HG02884 (cell line): ENCODE measurements around the gene CDON.
"Not testable (repeated sequence)": the region's sequence is repeated elsewhere in the genome, so short reads cannot be mapped to it uniquely, and the experiment has no call there.

Experiments used
- ATAC-seq: cut with Tn5 transposase; IDR thresholded peaks from one replicate; pipeline ENCODE4 v1.9.1; 2021; ENCODE audit warnings: mild to moderate bottlenecking, moderate library complexity; ENCODE audit not compliant: unreplicated experiment

Gene CDON

GRCh38 chr11:126046570-126047195 is 16.0 kb downstream of the CDON start:
- ATAC-seq: no peak

GRCh38 chr11:126039485-126040271 is 23.0 kb downstream of the CDON start:
- no peak for ATAC-seq

GRCh38 chr11:126035718-126036117 is 26.9 kb downstream of the CDON start:
- no peak for ATAC-seq

GRCh38 chr11:126034933-126035425 is 27.7 kb downstream of the CDON start:
- ATAC-seq: no peak

- no peak for ATAC-seq
These were observed 28.4 kb downstream of the CDON start for GRCh38 chr11:126034039-126034932.

DNA sequence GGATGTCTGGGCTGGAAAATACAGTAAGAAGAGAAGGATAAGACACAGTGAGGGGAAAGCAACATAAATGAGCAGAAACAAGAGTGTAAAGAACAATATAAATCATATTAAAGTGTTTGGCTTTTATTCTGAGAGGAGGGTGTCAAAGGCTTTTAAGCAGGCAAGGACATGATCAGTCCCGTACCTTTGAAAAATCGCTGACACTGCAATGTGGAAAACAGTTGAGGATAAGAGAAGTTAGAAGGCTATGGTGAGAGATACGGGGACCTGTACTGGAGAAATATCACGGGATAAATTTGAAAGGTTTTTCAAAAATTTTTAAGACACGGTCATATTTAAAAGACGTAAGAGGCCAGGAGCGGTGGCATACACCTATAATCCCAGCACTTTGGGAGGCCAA is 30.3 kb downstream of the CDON start:
- ATAC-seq: no peak

DNA sequence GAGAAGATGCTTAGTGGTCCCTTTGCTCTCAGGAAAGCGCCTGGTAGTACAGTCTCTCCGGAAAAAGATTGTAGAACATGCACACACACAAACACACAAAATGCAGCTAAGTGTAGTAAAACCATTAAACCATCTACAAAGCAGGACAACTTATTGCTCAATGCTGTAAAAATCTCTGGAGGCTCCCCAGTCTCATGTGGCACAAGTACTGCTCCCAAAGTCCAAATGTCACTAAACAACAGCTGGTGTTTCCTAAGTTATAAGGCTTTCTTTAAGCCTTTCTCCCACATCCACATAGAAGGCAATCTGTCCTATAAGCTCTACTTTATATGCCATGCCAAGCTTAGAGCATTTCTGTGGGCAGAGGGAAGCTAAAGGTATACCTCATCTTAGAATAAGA is 32.9 kb downstream of the CDON start:
- no peak for ATAC-seq

DNA sequence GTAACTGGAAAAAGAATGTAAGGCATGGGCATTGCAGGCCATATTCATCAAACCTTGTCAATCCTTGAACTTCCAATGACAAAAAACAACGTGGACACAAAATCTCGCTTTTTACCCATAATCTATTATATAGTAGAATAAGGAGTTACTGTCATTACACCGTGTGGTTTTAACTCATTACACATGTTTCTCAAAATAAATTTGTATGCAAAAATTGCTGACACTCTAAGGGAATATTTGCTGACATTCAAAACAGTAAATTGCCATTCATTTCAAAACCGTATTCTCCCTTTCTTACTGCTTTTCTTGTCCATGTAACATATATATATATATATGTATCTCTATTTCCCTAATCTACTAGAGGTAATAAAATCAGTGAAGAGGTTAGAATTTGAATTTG is 33.4 kb downstream of the CDON start:
- ATAC-seq: no peak

DNA sequence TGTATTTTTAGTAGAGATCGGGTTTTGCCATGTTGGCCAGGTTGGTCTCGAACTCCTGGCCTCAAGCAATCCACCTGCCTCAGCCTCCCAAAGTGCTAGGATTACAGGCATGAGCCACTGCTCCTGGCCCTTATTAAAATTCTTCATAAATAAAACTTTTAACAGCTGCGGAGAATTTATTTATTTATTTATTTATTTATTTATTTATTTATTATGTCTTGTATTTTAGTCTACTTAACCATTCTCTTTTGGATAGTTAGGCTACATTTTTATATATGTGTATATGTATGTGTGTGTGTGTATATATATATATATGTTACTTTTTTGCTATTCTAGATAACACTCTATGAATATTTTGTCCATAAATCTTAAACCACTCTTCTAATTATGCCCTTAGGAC is 34.1 kb downstream of the CDON start:
- not testable (repeated sequence) for ATAC-seq

DNA sequence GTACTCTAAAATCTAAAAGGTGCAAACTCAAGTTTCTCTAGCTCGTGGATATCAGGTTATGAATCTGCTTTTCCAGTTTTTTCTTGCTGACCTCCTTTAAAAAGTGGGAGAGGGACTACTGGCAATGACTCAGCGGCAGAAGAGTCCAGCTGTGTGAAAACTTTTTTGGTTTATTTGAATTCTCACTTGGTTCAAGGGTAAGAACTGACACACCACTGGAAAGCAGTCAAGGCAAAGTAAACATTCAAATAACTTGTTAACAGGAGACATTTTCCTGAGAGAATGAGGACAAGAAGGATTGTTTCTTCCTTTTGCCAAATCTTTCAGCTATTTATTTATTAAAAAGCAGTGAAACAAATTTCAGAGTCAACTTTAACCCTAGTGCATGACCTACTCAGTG is 36.1 kb downstream of the CDON start:
- no peak for ATAC-seq

DNA sequence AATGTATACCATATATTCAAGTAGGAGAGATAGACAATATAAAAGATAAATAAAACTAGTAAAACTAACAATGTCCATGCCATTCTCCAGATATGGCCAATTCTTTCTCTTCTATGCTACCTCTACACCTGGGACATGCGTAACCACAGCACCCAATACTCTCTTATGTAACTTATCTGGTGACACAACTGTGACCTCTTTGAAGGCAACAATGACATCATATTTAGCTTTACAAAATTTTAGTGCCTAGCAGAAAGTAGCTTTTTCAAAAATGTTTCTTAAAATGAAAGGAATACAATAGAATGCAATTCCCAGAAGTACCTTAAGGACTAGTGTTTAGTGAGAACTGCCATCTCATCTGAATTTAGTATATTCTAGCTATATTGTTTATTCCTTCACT is 36.8 kb downstream of the CDON start:
- ATAC-seq: no peak

DNA sequence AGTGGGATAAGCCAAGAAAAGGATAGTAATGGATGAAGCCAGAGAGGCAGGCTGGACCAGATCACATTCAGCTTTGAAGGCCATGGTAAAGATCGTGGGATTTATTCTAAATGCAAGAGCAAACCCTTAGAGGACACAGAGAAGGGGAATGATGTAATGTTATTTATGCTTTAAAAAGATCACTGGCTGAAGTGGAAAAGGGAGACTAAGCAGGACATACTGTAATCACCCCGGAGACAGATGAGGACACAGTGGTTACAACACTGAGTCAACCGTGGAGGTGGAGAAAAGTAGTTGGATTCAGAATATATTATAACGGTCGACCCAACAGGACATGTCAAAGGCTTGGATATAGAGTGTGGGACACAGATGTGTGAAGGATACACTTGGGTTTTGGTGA is 38.5 kb downstream of the CDON start:
- no peak for ATAC-seq

DNA sequence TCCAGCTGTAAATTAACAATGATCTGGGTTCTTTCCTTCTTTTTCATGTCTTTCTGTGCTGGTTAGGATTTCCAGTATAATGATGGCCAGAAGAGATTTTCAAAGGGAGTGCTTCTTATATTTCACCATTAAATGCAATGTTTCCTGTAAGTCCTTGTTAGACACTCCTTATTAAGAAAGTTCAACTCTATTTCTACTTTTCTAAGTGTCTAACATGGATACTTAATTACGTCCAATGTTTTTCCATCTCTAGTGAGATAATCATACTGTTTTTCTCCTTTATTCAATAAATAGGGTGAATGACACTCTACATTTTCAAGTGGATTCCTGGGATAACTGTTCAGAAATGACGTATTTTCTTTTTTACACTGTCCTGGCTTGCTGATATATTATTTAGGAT is 49.8 kb downstream of the CDON start:
- no peak for ATAC-seq

- ATAC-seq: no peak
These were observed 50.9 kb downstream of the CDON start for GRCh38 chr11:126011754-126012153.

DNA sequence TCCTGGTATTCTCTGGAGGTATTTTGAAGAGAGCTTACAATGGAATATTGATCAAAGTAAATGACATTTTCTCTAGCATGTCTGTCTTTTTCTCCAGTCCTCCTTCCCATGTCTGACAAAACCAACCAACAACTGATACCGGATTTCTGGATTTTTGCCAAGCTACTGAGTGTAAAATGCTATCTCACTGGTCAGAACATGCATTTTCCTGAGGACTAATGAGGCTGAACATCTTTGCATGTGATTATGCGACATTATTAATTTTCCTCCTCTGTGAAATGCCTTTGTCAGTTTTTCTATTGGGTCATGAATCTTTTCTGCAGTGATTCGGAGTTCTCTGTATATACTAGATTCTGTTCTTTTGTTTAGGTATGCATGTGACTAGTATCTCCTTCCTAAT is 51.4 kb downstream of the CDON start:
- no peak for ATAC-seq

DNA sequence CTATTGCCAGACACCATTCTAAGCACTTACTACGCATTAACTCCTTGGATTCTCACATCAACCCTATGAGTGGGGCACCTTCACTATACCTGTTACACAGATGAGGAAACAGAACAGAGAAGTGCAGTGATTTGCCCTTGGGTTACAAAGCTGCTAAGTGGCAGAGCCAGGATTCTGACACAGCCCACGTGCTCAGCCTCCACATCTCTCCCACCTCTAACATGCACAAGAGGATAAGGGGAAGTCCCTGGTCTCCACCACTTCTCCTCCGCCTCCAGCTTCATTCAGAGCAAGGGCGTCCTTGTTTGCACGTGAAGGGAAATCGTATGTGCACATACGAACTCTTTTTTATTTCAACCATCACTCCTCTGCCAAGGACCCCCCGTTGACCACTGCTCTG is 53.7 kb downstream of the CDON start:
- no peak for ATAC-seq

- no peak for ATAC-seq
These were observed 55.4 kb downstream of the CDON start for GRCh38 chr11:126007238-126007637.

DNA sequence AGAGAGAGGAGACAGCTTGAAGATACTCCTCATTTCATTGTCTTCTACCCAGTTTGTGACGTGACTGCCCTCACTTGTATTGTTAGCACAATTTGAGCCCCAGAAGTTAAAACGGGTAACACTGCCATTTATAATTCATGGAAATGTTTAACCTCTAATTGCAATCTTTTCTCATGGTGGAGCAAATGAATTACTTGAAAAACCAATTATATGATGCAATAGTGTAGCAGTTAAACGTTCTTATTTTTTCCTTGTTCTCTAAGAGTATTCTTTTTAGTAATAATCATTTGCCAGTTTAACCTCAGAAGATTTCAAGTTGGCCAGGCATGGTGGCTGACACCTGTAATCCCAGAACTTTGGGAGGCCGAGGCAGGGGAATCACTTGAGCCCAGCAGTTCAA is 56.6 kb downstream of the CDON start:
- ATAC-seq: no peak

GRCh38 chr11:126002181-126002580 is 60.5 kb downstream of the CDON start:
- ATAC-seq: no peak

DNA sequence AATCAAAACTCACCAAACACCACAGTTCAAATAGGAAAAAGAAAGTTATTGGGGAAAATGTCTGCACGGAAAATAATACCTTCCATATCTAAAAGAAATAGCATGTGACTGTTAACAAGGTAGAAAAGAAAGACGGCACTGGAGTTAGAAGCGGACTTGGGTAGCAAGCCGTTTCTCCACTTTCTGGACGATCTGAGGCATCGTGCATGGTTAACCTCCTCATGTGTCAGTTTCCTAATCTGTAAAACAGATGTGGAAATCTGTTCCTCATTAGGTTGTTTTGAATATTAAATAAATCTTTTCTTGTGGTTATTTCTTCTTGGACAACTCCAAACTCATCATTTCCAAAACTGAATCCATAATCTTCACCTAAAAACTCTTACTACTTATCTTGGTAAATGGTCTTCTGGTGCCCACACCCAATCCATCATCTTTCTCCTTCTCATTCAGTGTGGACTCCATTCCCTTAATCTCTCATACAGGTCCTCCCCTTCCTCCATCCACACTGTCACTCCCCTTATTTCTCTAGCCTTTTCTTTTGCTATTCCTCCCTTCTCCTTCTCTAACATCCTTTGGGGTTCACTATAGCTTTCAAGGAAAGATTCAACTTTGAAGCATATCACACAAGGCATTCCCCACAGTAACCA is 63.3 kb downstream of the CDON start:
- no peak for ATAC-seq

GRCh38 chr11:125998267-125998666 is 64.4 kb downstream of the CDON start:
- no peak for ATAC-seq
